HG02840 (cell line): ENCODE data around the gene OR10V1.

ENCODE experiments used
- ATAC-seq: cut with Tn5 transposase; IDR thresholded peaks from one replicate; pipeline ENCODE4 v1.9.1; 2021; ENCODE audit warnings: mild to moderate bottlenecking, moderate library complexity, moderate number of reproducible peaks; ENCODE audit not compliant: unreplicated experiment, low FRiP score

The OR10V1 gene

DNA sequence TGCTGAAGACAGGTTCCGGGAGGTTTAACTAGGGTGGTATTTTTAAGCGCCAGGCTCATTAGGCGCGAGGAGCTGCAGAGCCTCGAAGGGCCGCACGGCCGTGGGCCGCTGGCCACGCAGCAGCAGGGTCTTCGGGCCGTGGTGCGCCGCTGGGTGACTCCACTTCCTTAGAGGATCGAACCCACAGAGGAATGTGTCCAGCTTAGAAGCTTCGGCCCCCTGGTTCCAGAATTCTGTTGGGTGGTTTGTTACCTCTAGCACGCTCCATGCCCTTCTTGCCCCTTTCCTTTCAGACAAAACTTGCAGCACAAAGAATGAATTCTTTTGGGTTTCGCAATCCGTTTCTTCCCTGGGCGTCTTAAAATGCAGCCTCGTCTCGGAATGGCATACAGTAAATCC lies 44.0 kb downstream of the OR10V1 start:
- no peak for ATAC-seq

DNA sequence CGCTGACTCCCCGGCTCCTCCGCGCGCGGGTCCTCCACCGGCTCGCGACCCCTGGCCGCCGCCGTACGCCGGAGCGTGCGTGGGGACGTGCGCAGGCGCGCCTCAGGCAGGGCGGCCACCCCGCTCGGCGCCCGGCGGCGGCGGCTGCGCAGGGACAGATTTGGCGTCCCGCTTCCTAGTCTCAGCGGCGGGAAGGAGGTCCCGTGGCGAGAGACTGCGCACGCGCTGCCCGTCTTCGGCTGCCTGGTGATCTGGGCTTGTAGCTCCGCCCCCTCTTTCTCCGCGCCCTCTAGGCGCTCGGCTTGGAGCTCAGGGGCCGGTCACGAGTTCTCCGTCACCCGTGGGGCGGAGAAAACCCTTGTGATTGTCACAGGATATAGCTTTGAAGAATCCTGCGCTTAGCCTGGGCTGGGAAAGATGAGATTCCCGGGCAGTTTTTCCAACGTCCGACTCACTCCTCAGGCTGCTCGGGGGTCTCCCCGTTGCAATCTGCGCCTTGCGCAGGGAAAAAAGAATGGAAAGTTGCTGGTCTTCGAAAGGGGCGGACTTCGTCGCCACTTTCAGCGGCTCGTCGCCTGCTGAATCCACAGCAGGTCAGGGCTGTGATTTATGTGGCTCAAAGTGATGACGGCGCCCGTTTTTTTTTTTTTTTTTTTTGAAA lies 44.6 kb downstream of the OR10V1 start, which contains the start of gene PATL1:
Gene PATL1, minus strand, starts transcription at position 88 of the 661 bp plus-strand sequence. CDS start 142 bp downstream, outside the sequence.
- peak; percentile 98 for ATAC-seq

DNA sequence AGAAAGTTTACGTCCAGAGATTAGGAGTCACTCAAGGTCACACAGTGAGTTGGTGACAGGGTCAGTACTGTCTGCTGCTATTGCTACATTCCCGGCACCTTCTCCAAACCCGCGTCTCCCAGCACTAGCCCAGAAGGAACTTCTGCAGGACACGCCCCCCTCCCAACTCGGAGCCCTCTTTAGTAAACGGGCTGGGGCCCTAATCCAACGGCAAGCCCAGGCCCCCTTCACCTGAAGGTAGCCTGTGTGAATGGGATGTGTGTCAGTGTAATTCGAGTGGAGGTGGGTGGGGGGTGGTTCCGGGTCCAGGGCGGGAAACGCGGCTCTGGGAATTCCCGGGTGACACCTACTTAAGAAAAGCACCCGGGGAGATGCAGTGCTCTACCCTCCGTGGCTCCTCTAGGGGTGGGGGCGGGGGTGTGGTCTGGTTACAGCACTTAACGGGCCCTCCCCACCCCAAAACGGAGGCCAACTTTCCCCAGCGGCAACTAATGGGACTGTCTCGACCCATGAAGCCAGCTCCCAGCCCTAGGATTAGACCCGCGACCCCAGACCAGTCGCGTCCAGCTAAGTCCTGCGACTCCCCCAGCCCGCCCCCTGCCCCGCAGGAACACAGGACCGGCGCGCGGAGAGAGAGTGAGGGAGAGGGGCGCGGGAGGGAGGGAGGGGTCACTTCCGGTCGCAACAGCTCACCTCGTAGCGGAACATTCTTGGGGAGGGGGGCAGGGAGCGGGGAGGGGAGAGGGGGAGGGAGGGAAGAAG lies 45.3 kb downstream of the OR10V1 start:
- ATAC-seq = peak; percentile 16

DNA sequence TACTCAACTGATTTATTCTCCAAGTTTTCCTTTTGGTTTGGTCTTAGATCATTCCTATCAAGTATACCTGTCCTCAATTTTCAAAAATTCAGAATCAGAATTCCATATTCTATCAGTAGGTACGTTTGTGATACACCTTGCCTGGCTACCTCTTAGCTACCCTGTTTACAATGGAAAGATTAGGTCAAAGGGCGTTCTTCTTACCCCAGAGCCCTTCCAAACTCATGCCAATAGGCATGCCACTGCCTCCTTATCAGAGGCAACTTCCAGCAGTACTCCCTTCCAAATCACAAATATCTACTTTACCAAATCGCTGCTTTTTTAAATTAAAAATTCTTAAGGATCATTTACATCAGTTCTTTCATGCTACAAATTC lies 45.8 kb downstream of the OR10V1 start:
- ATAC-seq = no peak

DNA sequence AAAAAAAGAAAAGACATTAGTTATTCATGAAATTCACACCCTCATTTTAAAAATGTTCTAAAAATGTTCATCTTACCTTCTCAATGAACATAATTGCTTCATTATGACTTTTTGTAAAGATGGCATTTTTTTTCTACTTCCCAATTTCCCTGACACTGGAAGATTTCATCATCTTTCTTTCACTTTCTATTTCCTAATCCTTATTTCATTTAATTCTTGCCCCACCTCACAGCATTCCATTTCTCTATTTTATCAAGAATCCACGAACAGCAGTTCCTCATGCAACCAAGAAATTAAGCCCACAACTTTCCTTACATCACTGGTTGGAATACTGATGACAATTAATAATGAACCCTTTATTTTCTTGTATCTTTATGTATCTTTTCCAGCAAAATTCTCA lies 46.7 kb downstream of the OR10V1 start:
- ATAC-seq = no peak
